ENCODE data around the gene HK2.

HK2 gene

DNA sequence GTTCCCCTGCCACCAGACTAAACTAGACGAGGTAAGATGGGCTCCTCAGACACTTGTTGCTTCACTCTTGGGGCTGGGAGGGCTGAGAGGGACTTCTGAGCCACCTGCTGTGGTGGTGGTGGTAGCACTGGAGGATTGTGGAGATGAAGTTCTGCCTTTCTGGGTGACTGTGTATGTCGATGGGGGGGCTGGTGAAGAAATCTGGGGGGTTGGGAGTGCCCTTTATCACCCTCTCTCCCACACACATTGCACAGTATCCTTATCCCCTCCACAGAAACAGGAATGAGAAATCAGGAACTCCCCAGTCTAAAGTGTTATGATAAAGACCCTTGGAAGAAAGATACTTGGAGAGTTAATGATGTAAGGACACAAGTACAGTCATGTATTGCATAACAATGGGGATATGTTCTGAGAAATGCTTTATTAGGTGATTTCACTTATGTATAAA is 38.5 kb downstream of the HK2 start:
- DNase-seq (ENCODE audit: low read depth), result peak; percentile 42
- TF ChIP-seq CTCF (IDR thresholded peaks at IDR 0.05; ENCODE audit: insufficient read depth, low read depth, low read length, missing control alignments), result no peak
- no peak overlapping the region for H3K4me3 ChIP-seq (ENCODE audit: low read length)

GRCh38 chr2:74873012-74873665 is 39.2 kb downstream of the HK2 start:
- no peak for TF ChIP-seq CTCF (IDR thresholded peaks at IDR 0.05; ENCODE audit: insufficient read depth, low read depth, low read length, missing control alignments)
- no peak overlapping the region for H3K4me3 ChIP-seq (ENCODE audit: low read length)
- DNase-seq (ENCODE audit: low read depth), result no peak

- no peak overlapping the region for H3K4me3 ChIP-seq (ENCODE audit: low read length)
- no peak for DNase-seq (ENCODE audit: low read depth)
- no peak for TF ChIP-seq CTCF (IDR thresholded peaks at IDR 0.05; ENCODE audit: insufficient read depth, low read depth, low read length, missing control alignments)
Observed at GRCh38 chr2:74873678-74874640, 40.0 kb downstream of the HK2 start.

GRCh38 chr2:74876081-74876886 is 42.4 kb downstream of the HK2 start:
- no peak overlapping the region for H3K4me3 ChIP-seq (ENCODE audit: low read length)
- peak; percentile 48 for TF ChIP-seq CTCF (IDR thresholded peaks at IDR 0.05; ENCODE audit: insufficient read depth, low read depth, low read length, missing control alignments)
- peak; percentile 48 for DNase-seq (ENCODE audit: low read depth)

- no peak overlapping the region for H3K4me3 ChIP-seq (ENCODE audit: low read length)
- no peak for DNase-seq (ENCODE audit: low read depth)
- no peak for TF ChIP-seq CTCF (IDR thresholded peaks at IDR 0.05; ENCODE audit: insufficient read depth, low read depth, low read length, missing control alignments)
Observed at GRCh38 chr2:74877376-74877775, 43.4 kb downstream of the HK2 start.

DNA sequence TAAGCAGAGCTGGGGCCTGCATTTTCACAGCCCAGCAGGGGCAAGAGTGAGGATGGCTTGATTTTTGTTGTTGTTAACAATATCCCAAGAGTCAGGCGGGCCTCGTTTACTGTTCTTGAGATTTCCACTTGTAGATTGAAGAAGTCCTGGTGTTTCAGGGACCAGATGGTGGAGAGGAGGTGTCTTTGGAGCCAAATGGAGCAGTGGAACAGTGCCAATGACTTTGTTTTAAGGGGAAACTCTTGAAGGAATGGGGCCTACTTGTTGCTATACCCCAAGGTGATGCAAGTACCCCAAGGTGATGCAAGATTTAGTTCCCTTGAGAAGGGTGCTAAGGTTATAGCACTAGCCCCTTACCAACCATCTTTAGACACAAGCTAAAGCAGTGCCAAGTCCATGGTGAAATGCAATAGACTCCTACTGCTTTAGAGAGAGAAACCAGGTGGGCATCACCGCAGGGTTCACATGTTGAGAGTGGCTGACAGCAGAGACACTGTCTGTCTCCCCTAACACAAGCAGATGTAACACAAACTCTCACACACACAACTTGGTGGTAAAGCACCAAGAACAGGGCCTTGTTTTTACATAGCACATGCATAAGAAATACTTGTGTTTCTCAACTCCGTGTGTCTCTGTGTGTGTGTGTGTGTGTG is 44.0 kb downstream of the HK2 start:
- no peak for TF ChIP-seq CTCF (IDR thresholded peaks at IDR 0.05; ENCODE audit: insufficient read depth, low read depth, low read length, missing control alignments)
- DNase-seq (ENCODE audit: low read depth), result no peak
- no peak overlapping the region for H3K4me3 ChIP-seq (ENCODE audit: low read length)

Measured in epithelial cell of esophagus (primary cell).